GM21529 (cell line): ENCODE measurements around the gene ABO.
"Not testable (repeated sequence)": the region's sequence is repeated elsewhere in the genome, so short reads cannot be mapped to it uniquely, and the experiment has no call there.

Experiments used
- ATAC-seq: cut with Tn5 transposase; IDR thresholded peaks from one replicate; pipeline ENCODE4 v1.9.1; 2021; ENCODE audit not compliant: unreplicated experiment

ABO gene

GRCh38 chr9:133264235-133264764, 10.7 kb downstream of the ABO start:
- ATAC-seq, result no peak

GRCh38 chr9:133263557-133263956, 11.4 kb downstream of the ABO start:
- no peak for ATAC-seq

GRCh38 chr9:133262226-133262625, 12.8 kb downstream of the ABO start:
- ATAC-seq, result no peak

GRCh38 chr9:133261753-133262120, 13.3 kb downstream of the ABO start:
- no peak for ATAC-seq

- no peak for ATAC-seq
Measured at GRCh38 chr9:133261103-133261752, 13.8 kb downstream of the ABO start.

- ATAC-seq, result no peak
Measured at GRCh38 chr9:133260334-133261102, 14.5 kb downstream of the ABO start.

DNA sequence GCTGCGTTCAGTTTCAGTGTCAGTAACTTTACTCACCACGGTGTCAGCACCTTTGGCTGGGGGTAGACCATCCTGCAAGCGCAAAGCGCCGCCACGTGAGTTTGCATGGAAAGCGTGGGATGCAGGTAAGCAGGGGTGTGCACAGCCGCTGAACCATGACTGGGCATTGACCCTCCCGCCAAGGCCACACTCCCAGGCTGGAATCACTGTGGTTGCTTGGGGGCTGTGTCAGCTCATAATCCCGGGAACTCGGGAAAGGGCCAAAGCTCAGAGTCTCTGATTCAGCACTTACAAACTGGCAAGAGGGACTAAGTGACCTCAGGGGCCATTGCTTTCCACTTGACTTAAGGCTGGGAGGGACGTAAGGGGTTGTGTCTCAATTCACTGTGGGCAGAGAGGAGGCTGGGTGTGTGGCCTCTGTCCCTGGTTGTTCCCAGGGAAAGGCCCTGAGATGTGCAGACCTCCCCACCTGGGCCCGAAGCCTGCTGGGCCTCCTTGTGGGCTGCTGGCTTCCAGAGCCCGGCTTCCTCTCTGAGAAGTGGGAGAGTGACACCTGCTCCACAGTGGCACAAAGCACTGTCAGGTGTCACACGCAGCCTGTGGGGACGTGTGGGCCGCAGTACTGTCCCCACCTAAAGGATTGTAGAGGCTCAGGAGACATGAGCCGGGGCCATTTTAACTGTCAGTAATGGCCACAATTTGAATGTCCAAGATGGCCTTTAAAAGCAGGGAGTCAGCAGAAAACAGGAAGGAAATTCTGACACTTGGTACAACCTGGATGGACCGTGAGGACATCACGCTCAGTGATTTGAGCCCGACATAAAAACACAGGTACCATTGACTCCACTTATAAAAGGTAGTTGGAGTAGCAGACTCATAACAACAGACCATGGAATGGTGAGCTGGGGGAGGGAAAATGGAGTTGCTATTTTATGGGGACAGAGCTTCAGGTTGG, 16.7 kb downstream of the ABO start:
- no peak for ATAC-seq

GRCh38 chr9:133257465-133257956, 17.5 kb downstream of the ABO start:
- ATAC-seq, result no peak

DNA sequence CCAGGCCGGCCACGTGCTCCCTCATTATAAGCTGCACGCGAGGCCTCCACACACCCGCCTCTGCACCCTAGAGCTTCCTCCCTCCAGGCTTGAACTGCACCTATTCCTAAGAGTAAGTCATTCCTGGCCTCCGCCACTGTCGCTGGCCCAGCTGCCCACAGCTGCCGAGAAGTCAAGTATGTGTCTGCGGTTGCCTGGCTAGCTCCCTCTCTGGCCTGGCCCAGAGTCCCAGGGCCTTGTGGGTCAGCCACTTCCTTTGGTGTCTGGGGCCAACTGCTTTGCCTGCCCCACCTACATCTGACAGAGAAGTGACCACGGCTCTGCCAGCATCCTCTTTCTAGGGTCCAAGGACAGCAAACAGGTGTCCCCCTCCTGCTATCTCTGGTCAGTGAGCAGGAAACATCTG, 18.3 kb downstream of the ABO start:
- ATAC-seq, result no peak

DNA sequence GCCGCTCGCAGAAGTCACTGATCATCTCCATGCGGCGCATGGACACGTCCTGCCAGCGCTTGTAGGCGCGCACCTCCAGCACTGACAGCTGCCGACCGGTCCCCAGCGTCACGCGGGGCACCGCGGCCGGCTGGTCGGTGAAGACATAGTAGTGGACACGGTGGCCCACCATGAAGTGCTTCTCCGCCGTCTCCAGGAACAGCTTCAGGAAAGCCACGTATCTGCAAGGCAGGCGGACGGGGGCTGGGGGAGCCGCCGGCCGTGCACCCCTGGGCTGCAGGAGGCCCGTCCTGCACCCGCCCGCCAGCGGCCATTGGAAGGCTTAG, 18.9 kb downstream of the ABO start:
- ATAC-seq, result no peak

DNA sequence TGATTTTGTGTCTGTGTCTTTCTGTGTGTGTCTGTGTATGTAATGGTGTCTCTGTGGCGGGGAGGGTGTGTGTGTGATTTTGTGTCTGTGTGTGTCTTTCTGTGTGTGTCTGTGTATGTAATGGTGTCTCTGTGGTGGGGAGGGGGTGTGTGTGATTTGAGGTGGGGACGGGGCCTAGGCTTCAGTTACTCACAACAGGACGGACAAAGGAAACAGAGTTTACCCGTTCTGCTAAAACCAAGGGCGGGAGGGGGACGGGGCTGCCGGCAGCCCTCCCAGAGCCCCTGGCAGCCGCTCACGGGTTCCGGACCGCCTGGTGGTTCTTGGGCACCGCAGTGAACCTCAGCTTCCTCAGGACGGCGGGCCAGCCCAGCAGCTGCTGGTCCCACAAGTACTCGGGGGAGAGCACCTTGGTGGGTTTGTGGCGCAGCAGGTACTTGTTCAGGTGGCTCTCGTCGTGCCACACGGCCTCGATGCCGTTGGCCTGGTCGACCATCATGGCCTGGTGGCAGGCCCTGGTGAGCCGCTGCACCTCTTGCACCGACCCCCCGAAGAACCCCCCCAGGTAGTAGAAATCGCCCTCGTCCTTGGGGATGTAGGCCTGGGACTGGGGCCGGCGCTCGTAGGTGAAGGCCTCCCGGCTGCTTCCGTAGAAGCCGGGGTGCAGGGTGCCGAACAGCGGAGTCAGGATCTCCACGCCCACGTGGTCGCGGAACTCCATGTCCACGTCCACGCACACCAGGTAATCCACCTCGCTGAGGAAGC, 19.4 kb downstream of the ABO start:
- ATAC-seq, result no peak

- no peak for ATAC-seq
Measured at GRCh38 chr9:133254471-133254870, 20.5 kb downstream of the ABO start.

- ATAC-seq, result no peak
Measured at GRCh38 chr9:133253268-133253667, 21.7 kb downstream of the ABO start.

GRCh38 chr9:133252301-133253020, 22.5 kb downstream of the ABO start:
- ATAC-seq, result no peak

- no peak for ATAC-seq
Measured at GRCh38 chr9:133251773-133252172, 23.2 kb downstream of the ABO start.

GRCh38 chr9:133251221-133251620, 23.8 kb downstream of the ABO start:
- not testable (repeated sequence) for ATAC-seq

GRCh38 chr9:133250741-133251170, 24.2 kb downstream of the ABO start:
- no peak for ATAC-seq

DNA sequence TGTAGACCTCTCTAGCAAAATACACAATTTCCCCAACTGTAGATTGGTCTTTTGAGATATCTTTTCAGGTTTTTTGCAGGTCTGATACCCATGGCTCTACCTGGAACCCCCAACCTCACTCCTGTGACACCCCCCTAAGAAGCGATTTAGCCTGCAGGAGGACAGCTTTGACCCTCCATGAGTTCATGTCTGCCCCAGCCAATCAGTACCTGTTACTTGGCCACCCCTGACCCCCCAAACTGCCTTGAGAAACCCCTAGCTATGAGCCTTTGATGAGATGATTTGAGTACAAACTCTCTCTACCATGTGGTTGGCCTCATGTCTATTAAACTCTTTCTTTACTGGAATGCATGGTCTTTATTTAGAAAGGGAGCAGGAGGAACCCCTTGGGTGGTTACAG, 25.7 kb downstream of the ABO start:
- no peak for ATAC-seq

DNA sequence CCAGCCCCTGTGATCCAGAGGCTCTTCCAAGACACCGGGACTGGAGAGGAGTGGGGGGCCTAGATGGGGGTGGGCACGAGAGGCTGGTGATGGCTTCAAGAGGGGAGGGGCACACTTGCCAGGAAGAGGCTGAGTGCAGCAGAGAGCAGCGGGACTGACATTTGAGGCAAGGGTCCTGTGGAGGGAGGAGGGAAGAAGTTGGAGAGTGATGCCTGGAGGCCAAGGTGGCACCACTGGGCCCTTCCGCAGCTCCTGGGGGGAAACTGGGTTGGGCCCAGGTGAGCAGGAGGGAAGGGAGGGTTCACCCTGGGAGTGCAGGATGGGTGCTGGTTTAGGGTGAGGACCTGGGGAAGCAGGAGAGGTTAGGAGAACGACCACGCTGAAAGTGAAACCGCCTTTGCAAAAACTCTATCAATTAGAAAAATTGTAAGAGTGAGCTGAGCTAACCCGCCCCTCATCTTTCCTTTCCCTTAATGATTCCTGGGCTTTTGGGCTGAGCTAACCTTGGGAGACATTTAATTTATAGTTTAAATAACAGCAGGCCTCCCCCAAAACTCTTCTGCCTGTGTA, 26.2 kb downstream of the ABO start:
- ATAC-seq, result no peak

DNA sequence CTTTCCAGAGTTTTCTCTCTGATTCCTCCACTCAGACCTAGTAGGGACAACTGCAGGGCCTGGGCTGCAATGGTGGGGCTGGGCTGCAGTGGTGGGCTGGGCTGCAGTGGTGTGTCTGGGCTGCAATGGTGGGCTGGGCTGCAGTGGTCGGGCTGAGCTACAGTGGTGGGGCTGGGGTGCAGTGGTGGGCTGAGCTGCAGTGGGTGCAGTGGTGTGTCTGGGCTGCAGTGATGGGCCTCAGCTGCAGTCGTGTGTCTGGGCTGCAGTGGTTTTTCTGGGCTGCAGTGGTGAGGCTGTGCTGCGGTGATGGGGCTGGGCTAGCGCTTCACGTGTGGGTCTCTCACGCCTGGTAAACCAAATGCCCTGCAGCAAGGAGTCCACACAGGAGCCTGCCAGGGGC, 27.4 kb downstream of the ABO start:
- ATAC-seq, result no peak
